GM10248 (cell line): ENCODE data around the gene SLC19A2.

Experiments used
- CTCF ChIA-PET: fragments of 300-600 bp; sonication (Branson Sonifier 250); formaldehyde crosslinking; extraction: SDS; loops from one replicate; lab custom pipeline; 2021; ENCODE audit warnings: antibody characterized with exemption; lab: Yijun Ruan, JAX
- POLR2A ChIA-PET: fragments of 350-650 bp; sonication (Branson Sonifier 250); formaldehyde crosslinking; extraction: SDS; loops from one replicate; lab custom pipeline; 2020; ENCODE audit warnings: antibody characterized with exemption; lab: Yijun Ruan, JAX
- DNase-seq: peaks from one replicate; pipeline ENCODE4 v3.0.0; 2012; ENCODE audit errors: extremely low spot score
- CTCF ChIP-seq: IDR thresholded peaks from 2 replicates; pipeline ENCODE4 v1.5.1; 2012; ENCODE audit warnings: mild to moderate bottlenecking, low read depth; ENCODE audit errors: extremely low read depth, missing control alignments, control extremely low read depth

SLC19A2 gene

GRCh38 chr1:169497317-169497716, 11.6 kb upstream of the SLC19A2 start:
- no peak for TF ChIP-seq CTCF
- ChIA-PET POLR2A (no interaction called here), CTCF (interaction anchor here (2.3 kb wide), 1 partner anchor 11 kb away, joined by 5 read pairs; the partner anchor contains the start of gene SLC19A2)
- no peak for DNase-seq

GRCh38 chr1:169495916-169496315, 10.2 kb upstream of the SLC19A2 start:
- CTCF ChIA-PET = interaction anchor here (1.0 to 2.3 kb wide), 3 partner anchors 9 to 11 kb away, joined by 3 to 5 read pairs (median 4); partner anchors contain the start of gene SLC19A2

GRCh38 chr1:169495046-169495775, 9.5 kb upstream of the SLC19A2 start:
- TF ChIP-seq CTCF = no peak
- no peak for DNase-seq
- ChIA-PET CTCF (interaction anchor here (1.2 to 2.3 kb wide), 2 partner anchors 9 to 10 kb away, joined by 3 to 5 read pairs; partner anchors contain the start of gene SLC19A2), POLR2A (no interaction called here)

More at GRCh38 chr1:169495916-169496315, 10.2 kb upstream of the SLC19A2 start:
- POLR2A ChIA-PET = no interaction called here
- no peak for DNase-seq
- TF ChIP-seq CTCF = no peak

GRCh38 chr1:169494343-169494742, 8.6 kb upstream of the SLC19A2 start:
- no peak for TF ChIP-seq CTCF
- ChIA-PET POLR2A (no interaction called here), CTCF (no interaction called here)
- no peak for DNase-seq

GRCh38 chr1:169493251-169493650, 7.5 kb upstream of the SLC19A2 start:
- no peak for TF ChIP-seq CTCF
- no peak for DNase-seq
- ChIA-PET CTCF (interaction anchor here (1.0 kb wide), 1 partner anchor 12 kb away, joined by 3 read pairs; no protein-coding TSS in a partner anchor), POLR2A (no interaction called here)

- TF ChIP-seq CTCF = no peak
- DNase-seq = no peak
- CTCF ChIA-PET = interaction anchor here (1.0 kb wide), 1 partner anchor 13 kb away, joined by 3 read pairs; no protein-coding TSS in a partner anchor
- POLR2A ChIA-PET = no interaction called here
These were observed 6.1 kb upstream of the SLC19A2 start for GRCh38 chr1:169491845-169492281.
